Endothelial cell of umbilical vein (primary cell): Measurements from ENCODE around the gene TTC39A. TPM values are rescaled to one million over a fixed set of nuclear protein-coding genes. Genes with fewer than 3 reads are reported as not detected.

Source experiments
- BruUV-seq: library from RNA; stranded (reverse); fragments of 400-500 nt; replicated peaks from 2 replicates; lab custom pipeline; 2021; lab: Mats Ljungman, UMichigan
- CTCF ChIA-PET: fragments of 300-600, 350-600 bp; sonication (Branson Sonifier 250); formaldehyde crosslinking; loops from one replicate; lab custom pipeline; 2021; ENCODE audit warnings: antibody characterized with exemption, inconsistent platforms; lab: Charles Lee
- POLR2A ChIA-PET: fragments of 300-600, 350-600 bp; sonication (Branson Sonifier 250); formaldehyde crosslinking; loops from one replicate; lab custom pipeline; 2021; ENCODE audit warnings: antibody characterized with exemption, inconsistent platforms; lab: Charles Lee
- DNase-seq: peaks from one replicate; pipeline ENCODE4 v3.0.0-alpha.2; 2011; ENCODE audit warnings: low read depth, low spot score
- FAIRE-seq: peaks from 2 replicates; lab custom pipeline; 2011; peaks lifted over from hg19 to GRCh38; lab: Jason Lieb, UNC
- H2AFZ ChIP-seq: 2 replicates; pipeline ENCODE4 v1.6.0; 2012; ENCODE audit warnings: low read depth, low read length, control low read depth, inconsistent platforms
- H3K27ac ChIP-seq: 2 replicates; pipeline ENCODE4 v1.5.1; 2011; ENCODE audit warnings: low read depth, mild to moderate bottlenecking, control low read depth, low read length, moderate library complexity; ENCODE audit not compliant: insufficient read depth
- H3K27me3 ChIP-seq, 2 experiments: 2 replicates each; pipeline versions ENCODE4 v1.6.0 to v1.6.1; 2011; ENCODE audit warnings: low read length in 2 of 2, mixed read lengths in 1 of 2; ENCODE audit not compliant: control insufficient read depth in 2 of 2, insufficient read depth in 2 of 2
- H3K36me3 ChIP-seq, 2 experiments: 2 replicates in 1 of 2; 3 replicates in 1 of 2; pipeline ENCODE4 v1.5.1; 2011; ENCODE audit warnings: low read length in 2 of 2, mild to moderate bottlenecking in 1 of 2, moderate library complexity in 1 of 2; ENCODE audit not compliant: control insufficient read depth in 2 of 2, insufficient read depth in 2 of 2; ENCODE audit errors: extremely low read depth in 1 of 2
- H3K4me1 ChIP-seq: 3 replicates; pipeline ENCODE4 v1.5.1; 2011; ENCODE audit warnings: mild to moderate bottlenecking, low read length; ENCODE audit not compliant: control insufficient read depth, insufficient read depth; ENCODE audit errors: extremely low read depth
- H3K4me2 ChIP-seq: 2 replicates; pipeline ENCODE4 v1.6.1; 2011; ENCODE audit warnings: low read length, control low read depth, mixed read lengths; ENCODE audit not compliant: insufficient read depth
- H3K4me3 ChIP-seq, 3 experiments: fragments of 200-600 bp in 1 of 3; sonication (generic), shearing (Covaris generic) in 1 of 3; replicated peaks in 1 of 3; 2 replicates each; pipeline ENCODE4 v1.5.1; 2011 to 2016; ENCODE audit warnings: control low read depth in 3 of 3, low read length in 3 of 3, mild to moderate bottlenecking in 2 of 3, inconsistent platforms in 1 of 3, low read depth in 1 of 3, moderate library complexity in 1 of 3; ENCODE audit not compliant: insufficient read depth in 1 of 3
- H3K79me2 ChIP-seq: 2 replicates; pipeline ENCODE4 v1.6.0; 2012; ENCODE audit warnings: low read length, inconsistent platforms; ENCODE audit not compliant: control insufficient read depth, insufficient read depth
- H3K9ac ChIP-seq: replicated peaks from 2 replicates; pipeline ENCODE3; 2011; ENCODE audit warnings: low read length, control low read depth; ENCODE audit not compliant: insufficient read depth; ENCODE audit errors: extremely low read depth
- H3K9me1 ChIP-seq: replicated peaks from 3 replicates; pipeline ENCODE4 v1.6.0; 2011; ENCODE audit warnings: mild to moderate bottlenecking, low read length; ENCODE audit not compliant: control insufficient read depth, insufficient read depth; ENCODE audit errors: extremely low read depth
- H3K9me3 ChIP-seq: replicated peaks from 2 replicates; pipeline ENCODE4 v1.5.1; 2012; ENCODE audit warnings: low read length, inconsistent platforms; ENCODE audit not compliant: control insufficient read depth, insufficient read depth
- H4K20me1 ChIP-seq: replicated peaks from 2 replicates; pipeline ENCODE3; 2011; ENCODE audit warnings: mild to moderate bottlenecking, low read length; ENCODE audit not compliant: control insufficient read depth, insufficient read depth; ENCODE audit errors: extremely low read depth
- EZH2 ChIP-seq: IDR thresholded peaks from 2 replicates; pipeline ENCODE4 v1.6.1; 2012; ENCODE audit warnings: borderline replicate concordance, low read depth, mild to moderate bottlenecking, moderate library complexity, low read length, inconsistent platforms; ENCODE audit not compliant: severe bottlenecking
- FOS ChIP-seq: IDR thresholded peaks from 2 replicates; pipeline ENCODE4 v1.6.1; 2011; ENCODE audit warnings: mild to moderate bottlenecking, low read length, moderate library complexity, borderline replicate concordance; ENCODE audit not compliant: insufficient read depth
- GATA2 ChIP-seq: IDR thresholded peaks from 2 replicates; pipeline ENCODE4 v1.7.0; 2011; ENCODE audit warnings: low read depth, mild to moderate bottlenecking, moderate library complexity, mixed read lengths, low read length; ENCODE audit not compliant: insufficient read length, insufficient read depth
- JUN ChIP-seq: IDR thresholded peaks from 2 replicates; pipeline ENCODE4 v1.6.1; 2011; ENCODE audit warnings: borderline replicate concordance, low read depth; ENCODE audit not compliant: insufficient read length, insufficient read depth
- MYC ChIP-seq: IDR thresholded peaks from one replicate; pipeline ENCODE4 v1.6.1; 2011; ENCODE audit warnings: mild to moderate bottlenecking, low read depth, low read length
- POLR2A ChIP-seq: IDR thresholded peaks from 2 replicates; pipeline ENCODE4 v1.6.1; 2012; ENCODE audit warnings: low read depth, mild to moderate bottlenecking, control low read depth, low read length
- POLR2AphosphoS5 ChIP-seq: IDR thresholded peaks from 2 replicates; pipeline ENCODE4 v1.6.1; 2012; ENCODE audit warnings: low read depth, mild to moderate bottlenecking, control low read depth, low read length, moderate library complexity; ENCODE audit not compliant: insufficient read depth
- dilution Hi-C: fragments of 300-500 bp; cut with MboI; formaldehyde crosslinking; loops from one replicate; pipeline ENCODE4 v1.15.0; 2019; ENCODE audit warnings: low sequenced_read_pairs; ENCODE audit not compliant: extremely low pct_ligation_motif_present
- intact Hi-C: fragments of 100-400 bp; cut with micrococcal nuclease; formaldehyde crosslinking; loops from one replicate; pipeline ENCODE4 v1.10.0; 2022
- polyA plus RNA-seq, 4 experiments: library from polyadenylated mRNA; depleted of rRNA in 3 of 4; stranded (reverse) in 3 of 4; unstranded in 1 of 4; fragments of >200 nt; gene quantifications; 2 replicates each; pipeline versions ENCODE4 v1.2.1 to v1.2.3, GENCODE V29; 2011 to 2012; ENCODE audit warnings: missing spikeins in 1 of 4
- total RNA-seq: library from RNA; stranded (reverse); gene quantifications from 2 replicates; pipeline ENCODE4 v1.2.3, GENCODE V29; 2021
- TF ChIP-seq, protein P1 (sequence below): IDR thresholded peaks from 2 replicates; pipeline ENCODE4 v1.6.1; 2011; ENCODE audit not compliant: insufficient read depth, insufficient read length
- TF ChIP-seq, protein P2 (sequence below), 2 donors: IDR thresholded peaks; 1 replicate in 1 of 2; 2 replicates in 1 of 2; pipeline ENCODE4 v1.5.1; 2011; ENCODE audit warnings: low read length in 2 of 2, mild to moderate bottlenecking in 2 of 2, moderate library complexity in 2 of 2, control low read depth in 1 of 2, inconsistent platforms in 1 of 2, low read depth in 1 of 2; ENCODE audit not compliant: insufficient read depth in 1 of 2; ENCODE audit errors: extremely low read depth in 1 of 2

The TTC39A gene
- total and polyA plus RNA-seq, 2 donors (not counting 3 experiments of a cell fraction or from before 2014, with no cell fraction given), result 1.1 to 1.7 TPM

DNA sequence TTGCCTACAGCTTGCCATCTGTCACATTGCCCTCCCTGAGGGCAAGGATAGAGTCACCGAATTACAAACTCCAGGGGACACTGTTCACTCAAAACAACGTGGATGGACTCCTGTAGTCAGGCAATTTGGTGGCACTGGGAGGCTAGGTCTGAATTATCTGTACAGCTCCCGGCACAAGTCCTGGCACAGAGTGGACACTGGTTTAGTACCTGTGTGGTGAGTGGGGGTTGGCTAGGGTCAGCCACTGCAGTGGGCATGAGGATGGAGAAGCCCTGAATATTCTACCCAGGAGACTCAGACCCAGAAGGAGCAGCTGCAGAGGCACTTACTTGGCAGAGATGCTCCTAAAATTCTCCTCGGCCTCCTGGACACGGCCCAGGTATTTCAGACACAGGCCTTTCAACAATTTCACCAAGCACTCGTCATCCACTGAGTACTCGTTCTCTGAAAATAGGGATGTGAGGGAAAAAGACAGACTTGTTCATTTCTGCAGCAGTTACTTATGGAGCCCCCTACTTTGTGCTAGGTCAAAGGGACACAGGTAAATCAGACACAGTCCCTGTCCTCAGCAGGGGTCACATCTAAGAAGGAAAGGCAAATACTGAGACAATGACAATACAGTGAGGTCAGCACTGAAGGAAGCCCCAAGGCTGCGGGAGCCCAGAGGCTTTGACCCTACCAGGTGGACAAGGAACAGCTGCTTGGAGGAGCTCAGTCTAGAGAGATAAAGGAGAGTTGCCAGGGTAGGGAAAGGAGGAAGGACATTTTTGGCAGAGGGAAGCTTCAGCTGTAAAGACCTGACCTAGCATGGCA, 40.5 kb downstream of the TTC39A start:
- TF ChIP-seq FOS (no peak), EZH2 (no peak), JUN (no peak), GATA2 (no peak), POLR2A (no peak), POLR2AphosphoS5 (no peak), MYC (no peak)
- TF ChIP-seq, protein P1, sequence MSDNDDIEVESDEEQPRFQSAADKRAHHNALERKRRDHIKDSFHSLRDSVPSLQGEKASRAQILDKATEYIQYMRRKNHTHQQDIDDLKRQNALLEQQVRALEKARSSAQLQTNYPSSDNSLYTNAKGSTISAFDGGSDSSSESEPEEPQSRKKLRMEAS, result no peak
- TF ChIP-seq, protein P2, sequence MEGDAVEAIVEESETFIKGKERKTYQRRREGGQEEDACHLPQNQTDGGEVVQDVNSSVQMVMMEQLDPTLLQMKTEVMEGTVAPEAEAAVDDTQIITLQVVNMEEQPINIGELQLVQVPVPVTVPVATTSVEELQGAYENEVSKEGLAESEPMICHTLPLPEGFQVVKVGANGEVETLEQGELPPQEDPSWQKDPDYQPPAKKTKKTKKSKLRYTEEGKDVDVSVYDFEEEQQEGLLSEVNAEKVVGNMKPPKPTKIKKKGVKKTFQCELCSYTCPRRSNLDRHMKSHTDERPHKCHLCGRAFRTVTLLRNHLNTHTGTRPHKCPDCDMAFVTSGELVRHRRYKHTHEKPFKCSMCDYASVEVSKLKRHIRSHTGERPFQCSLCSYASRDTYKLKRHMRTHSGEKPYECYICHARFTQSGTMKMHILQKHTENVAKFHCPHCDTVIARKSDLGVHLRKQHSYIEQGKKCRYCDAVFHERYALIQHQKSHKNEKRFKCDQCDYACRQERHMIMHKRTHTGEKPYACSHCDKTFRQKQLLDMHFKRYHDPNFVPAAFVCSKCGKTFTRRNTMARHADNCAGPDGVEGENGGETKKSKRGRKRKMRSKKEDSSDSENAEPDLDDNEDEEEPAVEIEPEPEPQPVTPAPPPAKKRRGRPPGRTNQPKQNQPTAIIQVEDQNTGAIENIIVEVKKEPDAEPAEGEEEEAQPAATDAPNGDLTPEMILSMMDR (IDR thresholded peaks at IDR 0.05; ENCODE audit: extremely low read depth in 1 of 2, insufficient read depth in 1 of 2, low read depth in 1 of 2, low read length in 2 of 2), result no peak
- Histone ChIP-seq H3K36me3 (no peaks in the 10 kb centered on the region), H3K79me2 (no peaks in the 10 kb centered on the region), H4K20me1 (no peaks in the 10 kb centered on the region), H3K4me3 (no peak overlapping the region), H3K27me3 (no peaks in the 10 kb centered on the region), H3K9ac (no peak overlapping the region), H2AFZ (no peak overlapping the region), H3K27ac (no peak overlapping the region), H3K4me1 (no peaks in the 10 kb centered on the region), H3K4me2 (no peak overlapping the region), H3K9me1 (no peaks in the 10 kb centered on the region), H3K9me3 (no peaks in the 10 kb centered on the region)
- FAIRE-seq (no peak), DNase-seq (no peak)
- BruUV-seq, result no TSS peak
- ChIA-PET CTCF (no interaction called here), POLR2A (no interaction called here)
- intact Hi-C loops (loop anchor here (10.0 kb wide), 3 partner anchors 205 to 515 kb away; partner anchors contain the start of gene FAF1), dilution Hi-C loops (no loop called here)
